HG02840 (cell line): Measurements from ENCODE around the gene CCNY.

ENCODE experiments used
- ATAC-seq: cut with Tn5 transposase; IDR thresholded peaks from one replicate; pipeline ENCODE4 v1.9.1; 2021; ENCODE audit warnings: mild to moderate bottlenecking, moderate library complexity, moderate number of reproducible peaks; ENCODE audit not compliant: unreplicated experiment, low FRiP score

CCNY gene

DNA sequence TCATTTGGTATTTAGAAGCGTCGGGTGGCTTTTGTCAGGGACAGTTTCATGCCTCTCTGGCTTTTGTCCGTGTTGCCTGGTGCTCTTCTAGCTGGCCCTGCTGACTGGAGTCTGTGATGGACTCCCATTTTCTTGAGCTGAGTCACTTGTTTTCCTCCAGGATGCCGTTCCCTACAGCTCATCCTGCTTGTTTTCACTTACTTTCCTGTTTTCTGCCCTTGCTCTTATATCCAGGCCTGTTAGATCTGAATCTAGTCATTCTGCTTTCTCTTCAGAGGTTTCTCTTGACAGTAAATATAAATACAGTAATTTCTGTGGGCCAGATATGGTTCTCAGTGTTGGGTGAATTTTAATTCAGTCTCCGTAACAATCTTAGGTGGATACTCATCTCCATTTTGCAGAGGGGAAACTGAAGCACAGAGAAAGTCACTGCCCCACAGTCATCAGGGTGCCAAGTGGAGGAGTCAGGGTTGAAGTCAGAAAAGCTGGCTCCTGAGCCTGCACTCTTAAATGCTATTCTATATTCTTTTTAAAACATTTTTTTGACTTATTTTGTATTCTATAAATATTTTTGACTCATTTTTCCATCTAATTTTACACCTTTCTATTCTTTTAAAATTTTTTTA lies 85.4 kb downstream of the CCNY start:
- ATAC-seq: no peak

DNA sequence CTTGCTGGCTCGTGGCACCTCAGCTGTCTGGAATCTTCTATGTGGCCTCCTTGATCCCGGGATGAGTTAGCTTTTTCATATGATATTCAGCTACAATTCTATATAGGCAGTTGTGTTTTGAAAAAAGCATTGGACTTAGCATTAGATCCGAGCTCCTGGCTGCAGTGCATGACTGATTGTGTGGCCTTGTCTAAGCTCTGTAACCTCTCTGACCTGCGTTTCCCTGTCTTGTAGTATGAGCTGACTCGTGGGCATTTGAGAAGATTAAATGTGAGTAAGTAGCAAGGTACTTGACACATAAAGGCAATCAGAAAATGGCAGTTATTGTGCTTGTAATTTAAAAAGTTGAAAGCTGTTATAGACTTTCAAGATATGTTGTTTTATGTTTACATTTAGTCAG lies 85.9 kb downstream of the CCNY start:
- ATAC-seq: no peak

GRCh38 chr10:35423505-35424306 lies 87.4 kb downstream of the CCNY start:
- no peak for ATAC-seq

- no peak for ATAC-seq
Measured at GRCh38 chr10:35424680-35425285, 88.5 kb downstream of the CCNY start.

DNA sequence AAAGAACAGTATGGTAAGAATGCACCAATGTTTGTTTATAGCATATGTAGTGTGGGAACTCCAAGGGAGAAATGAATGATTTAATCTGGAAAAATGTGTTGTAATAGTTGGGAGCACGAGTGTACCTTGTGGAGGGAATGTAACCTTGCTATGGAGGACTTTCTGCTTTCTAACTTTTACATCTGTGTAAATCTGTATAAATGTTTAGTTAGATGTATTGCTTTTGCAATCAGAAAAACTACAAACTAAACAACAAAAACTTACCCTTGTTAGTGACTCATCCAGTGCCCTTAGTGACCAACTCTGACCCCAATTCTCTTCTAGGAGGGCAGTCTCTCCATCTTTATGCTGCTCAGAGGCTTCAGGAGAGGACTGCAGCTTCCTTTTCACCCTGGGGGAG lies 89.3 kb downstream of the CCNY start:
- no peak for ATAC-seq

DNA sequence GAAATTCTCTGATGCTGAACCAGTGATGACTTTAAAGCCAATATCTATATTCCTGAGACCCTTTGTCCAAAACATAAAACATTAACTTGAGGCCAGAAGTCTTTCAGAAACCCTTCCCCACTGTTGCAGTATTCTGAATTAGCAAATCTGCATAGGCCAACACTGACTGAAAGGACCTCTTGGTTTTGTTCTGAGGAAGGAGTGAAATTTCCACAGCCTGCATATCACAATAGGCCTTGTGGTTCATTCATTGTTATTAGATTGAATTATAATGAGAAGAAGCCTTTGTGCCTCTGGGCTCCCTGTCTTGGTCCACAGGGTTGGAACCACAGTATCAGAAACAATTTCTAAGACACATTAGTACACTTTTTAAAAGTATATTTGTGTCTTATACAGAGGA lies 90.3 kb downstream of the CCNY start:
- ATAC-seq: no peak

GRCh38 chr10:35427543-35427942 lies 91.2 kb downstream of the CCNY start:
- no peak for ATAC-seq

- no peak for ATAC-seq
Measured at GRCh38 chr10:35428521-35428920, 92.2 kb downstream of the CCNY start.

GRCh38 chr10:35432781-35433338 lies 96.6 kb downstream of the CCNY start:
- no peak for ATAC-seq

GRCh38 chr10:35433851-35434426 lies 97.6 kb downstream of the CCNY start:
- ATAC-seq: no peak

GRCh38 chr10:35434533-35434932 lies 98.2 kb downstream of the CCNY start:
- no peak for ATAC-seq

DNA sequence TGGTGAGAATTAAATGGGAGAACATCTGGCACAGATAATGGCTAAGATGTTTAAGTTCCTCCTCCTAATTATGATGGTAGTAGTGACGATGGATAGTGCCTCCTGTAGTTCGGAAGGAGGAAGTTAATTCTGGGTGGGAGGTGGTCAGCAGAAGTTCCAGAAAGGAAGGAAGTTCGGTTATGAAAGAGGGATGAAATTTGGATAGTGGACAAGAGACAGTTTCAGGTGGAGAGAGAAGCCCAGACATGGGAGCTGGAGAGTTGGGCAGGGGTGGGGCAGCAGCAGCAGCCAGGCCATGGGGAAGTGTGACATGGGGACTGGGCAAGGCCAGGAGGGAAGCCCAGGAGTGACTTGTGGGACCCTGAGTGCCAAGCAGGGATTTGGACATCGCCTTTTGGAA lies 99.5 kb downstream of the CCNY start:
- no peak for ATAC-seq

GRCh38 chr10:35437829-35438228 lies 101.5 kb downstream of the CCNY start:
- ATAC-seq: no peak

DNA sequence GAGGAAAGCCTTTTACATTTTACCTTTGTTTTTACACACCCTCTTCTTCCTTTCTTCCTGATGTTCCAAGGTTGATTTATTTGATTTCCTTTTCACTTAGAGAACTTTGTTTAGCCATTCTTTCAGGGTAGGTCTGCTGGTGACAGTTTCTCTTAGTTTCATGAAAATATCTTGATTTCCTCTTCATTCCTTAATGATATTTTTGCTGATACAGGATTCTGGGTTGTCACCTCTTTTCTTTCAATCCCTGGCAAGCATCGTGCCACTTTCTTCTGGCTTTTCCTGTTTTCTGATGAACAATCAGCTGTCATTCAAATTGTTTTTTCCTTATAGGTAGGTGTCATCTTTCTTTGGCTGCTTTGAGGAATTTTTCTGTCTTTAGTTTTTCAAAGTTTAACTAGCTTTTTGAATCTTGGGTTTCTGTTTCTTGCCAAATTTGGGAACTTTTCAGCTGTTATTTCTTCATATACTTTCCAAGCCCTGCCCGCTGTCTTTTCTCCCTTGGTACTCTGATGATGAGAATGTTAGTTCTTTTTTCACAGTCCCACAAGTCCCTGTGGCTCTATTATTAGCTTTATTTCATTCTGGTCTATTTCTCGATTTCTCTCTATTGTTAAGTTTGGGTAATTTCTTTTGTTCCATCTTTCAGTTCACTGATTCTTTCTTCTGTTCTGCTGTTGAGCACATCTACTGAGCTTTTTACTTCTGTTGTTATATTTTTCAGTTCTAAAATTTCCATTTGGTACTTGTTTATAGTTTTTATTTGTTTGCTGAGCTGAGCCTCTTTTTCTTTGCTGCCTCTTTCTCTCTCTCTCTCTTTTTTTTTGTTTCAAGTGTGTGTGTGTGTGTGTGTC lies 102.6 kb downstream of the CCNY start:
- ATAC-seq: no peak

DNA sequence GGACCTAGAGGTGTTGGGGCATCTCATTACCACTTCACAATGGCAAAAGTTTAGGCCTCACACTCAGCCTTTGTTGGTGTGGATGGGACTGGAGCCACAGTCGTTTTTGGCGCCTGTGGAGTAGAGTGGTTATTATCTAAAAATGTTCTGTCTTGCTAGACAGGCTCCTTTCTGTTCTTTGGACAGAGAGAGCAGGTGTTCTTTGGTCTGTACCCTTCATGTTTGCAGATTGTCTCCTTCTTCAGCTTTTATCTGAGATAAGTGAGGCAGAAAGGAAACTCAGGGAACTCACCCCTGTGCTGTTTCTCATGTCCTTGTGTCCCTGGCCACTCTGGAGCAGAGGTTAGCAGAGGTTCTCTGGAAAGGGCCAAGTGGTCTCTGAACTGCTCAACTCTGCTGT lies 103.7 kb downstream of the CCNY start:
- no peak for ATAC-seq

GRCh38 chr10:35442028-35442427 lies 105.7 kb downstream of the CCNY start:
- no peak for ATAC-seq

DNA sequence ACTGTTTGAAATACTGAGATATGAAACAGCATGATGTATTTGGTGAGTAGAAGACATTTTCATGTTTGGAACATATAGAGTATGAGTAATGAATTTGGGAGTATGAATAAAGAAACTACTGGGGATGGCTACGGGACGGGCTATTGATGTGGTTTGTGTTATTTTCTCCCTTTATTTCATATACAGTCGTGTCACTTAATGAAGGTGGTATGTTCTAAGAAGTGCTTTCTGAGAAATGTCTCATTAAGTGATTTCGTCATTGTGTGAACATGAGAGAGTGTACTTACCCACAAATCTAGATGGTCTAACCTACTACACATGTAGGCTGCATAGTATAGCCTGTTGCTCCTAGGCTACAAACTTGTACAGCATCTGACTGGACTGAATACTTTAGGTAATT lies 106.3 kb downstream of the CCNY start:
- no peak for ATAC-seq

DNA sequence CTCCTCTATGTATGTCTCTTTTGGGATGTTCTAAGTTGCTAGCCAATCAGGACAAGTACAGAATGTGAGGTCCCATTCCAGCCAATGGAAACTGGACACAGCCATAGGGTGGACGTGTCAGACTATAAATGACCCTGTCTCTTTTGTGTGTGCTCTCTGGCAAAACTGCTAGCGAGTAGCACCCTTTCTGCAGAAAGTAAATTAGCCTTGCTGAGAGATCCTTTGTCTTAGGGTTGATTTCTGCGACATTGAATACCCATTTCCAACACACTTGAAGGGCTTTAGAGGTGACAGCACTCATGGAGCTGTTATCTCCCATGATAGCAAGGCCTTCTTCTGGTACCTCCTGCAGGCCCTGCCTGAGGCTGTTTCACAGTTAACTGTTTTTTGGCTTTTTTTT lies 107.5 kb downstream of the CCNY start:
- no peak for ATAC-seq

GRCh38 chr10:35445150-35445884 lies 109.0 kb downstream of the CCNY start:
- no peak for ATAC-seq

DNA sequence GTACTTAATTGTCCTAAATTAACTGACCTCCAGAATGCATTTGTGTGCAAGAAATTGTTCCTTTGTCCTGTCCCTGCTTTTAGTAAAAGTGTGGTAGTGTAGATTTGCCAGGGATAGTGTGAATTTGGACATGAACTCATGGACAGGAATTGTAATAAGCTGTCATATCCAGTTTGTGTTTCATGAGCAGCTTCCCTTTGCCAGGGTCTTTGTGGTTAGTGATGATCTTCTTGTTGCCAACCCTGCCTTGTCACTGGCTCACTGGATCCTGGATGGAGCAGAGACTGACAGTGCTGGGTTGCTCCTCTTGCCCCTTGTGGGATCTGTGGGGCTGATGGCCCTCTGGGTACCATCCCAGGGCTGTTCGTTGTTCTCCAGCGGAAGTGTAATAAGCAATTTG lies 110.1 kb downstream of the CCNY start:
- no peak for ATAC-seq
